Germinal center (tissue), 1 donor: Measurements from ENCODE around the gene SEPTIN1.

Experiments
- DNase-seq: peaks from one replicate; pipeline ENCODE4 v3.0.0; 2012; ENCODE audit warnings: mixed read lengths, low spot score

Gene SEPTIN1

GRCh38 chr16:30382111-30382881 lies at the start of gene SEPTIN1:
Gene SEPTIN1, minus strand, starts transcription at chr16:30382561. Its CDS starts 19 bp downstream, at chr16:30382542.
- DNase-seq = peak; percentile 59

- no peak for DNase-seq
Observed at GRCh38 chr16:30430428-30430970, 48.1 kb upstream of the SEPTIN1 start.

- peak; percentile 95 for DNase-seq
Observed at GRCh38 chr16:30429678-30430427, 47.5 kb upstream of the SEPTIN1 start, which contains the start of gene DCTPP1. Gene DCTPP1, minus strand, starts transcription at chr16:30430030. Its CDS starts 50 bp downstream, at chr16:30429980.

GRCh38 chr16:30429418-30429677 lies 47.0 kb upstream of the SEPTIN1 start:
- no peak for DNase-seq

GRCh38 chr16:30428055-30428454 lies 45.7 kb upstream of the SEPTIN1 start:
- DNase-seq = no peak

GRCh38 chr16:30421010-30421409 lies 38.6 kb upstream of the SEPTIN1 start:
- DNase-seq = no peak

- no peak for DNase-seq
Observed at GRCh38 chr16:30418350-30419181, 36.2 kb upstream of the SEPTIN1 start.

- DNase-seq = peak; percentile 90
Observed at GRCh38 chr16:30417529-30418349, 35.4 kb upstream of the SEPTIN1 start.

GRCh38 chr16:30416624-30417528 lies 34.5 kb upstream of the SEPTIN1 start:
- DNase-seq = no peak

GRCh38 chr16:30416047-30416603 lies 33.8 kb upstream of the SEPTIN1 start:
- no peak for DNase-seq

- no peak for DNase-seq
Observed at GRCh38 chr16:30414159-30414558, 31.8 kb upstream of the SEPTIN1 start.

GRCh38 chr16:30413112-30413806 lies 30.9 kb upstream of the SEPTIN1 start:
- DNase-seq = no peak

GRCh38 chr16:30409125-30410060 lies 27.0 kb upstream of the SEPTIN1 start:
- peak; percentile 88 for DNase-seq

- peak; percentile 28 for DNase-seq
Observed at GRCh38 chr16:30407804-30408534, 25.6 kb upstream of the SEPTIN1 start.

- DNase-seq = peak; percentile 90
Observed at GRCh38 chr16:30407102-30407803, 24.9 kb upstream of the SEPTIN1 start, which contains the start of gene ZNF771. Gene ZNF771, plus strand, starts transcription at chr16:30407606. Its CDS starts 448 bp downstream, at chr16:30408054.

GRCh38 chr16:30406795-30407101 lies 24.4 kb upstream of the SEPTIN1 start:
- no peak for DNase-seq
